Epithelial cell of esophagus (primary cell): ENCODE results near the gene CRIP1.

Experiments used
- DNase-seq: peaks from one replicate; pipeline ENCODE4 v3.0.0; 2010; ENCODE audit warnings: low read depth
- H3K4me3 ChIP-seq: 2 replicates; pipeline ENCODE4 v1.5.1; 2011; ENCODE audit warnings: mild to moderate bottlenecking, low read length, control low read depth
- CTCF ChIP-seq: IDR thresholded peaks from 2 replicates; pipeline ENCODE4 v1.5.1; 2011; ENCODE audit warnings: low read depth, mild to moderate bottlenecking, low read length, control low read depth, inconsistent platforms; ENCODE audit not compliant: insufficient read depth; ENCODE audit errors: missing control alignments

Gene CRIP1

GRCh38 chr14:105453847-105454246, 32.8 kb upstream of the CRIP1 start:
- DNase-seq, result no peak
- H3K4me3 ChIP-seq, result no peak overlapping the region
- no peak for TF ChIP-seq CTCF

- no peak for DNase-seq
- H3K4me3 ChIP-seq, result no peak overlapping the region
- TF ChIP-seq CTCF, result no peak
Measured at GRCh38 chr14:105455086-105455640, 31.5 kb upstream of the CRIP1 start.

DNA sequence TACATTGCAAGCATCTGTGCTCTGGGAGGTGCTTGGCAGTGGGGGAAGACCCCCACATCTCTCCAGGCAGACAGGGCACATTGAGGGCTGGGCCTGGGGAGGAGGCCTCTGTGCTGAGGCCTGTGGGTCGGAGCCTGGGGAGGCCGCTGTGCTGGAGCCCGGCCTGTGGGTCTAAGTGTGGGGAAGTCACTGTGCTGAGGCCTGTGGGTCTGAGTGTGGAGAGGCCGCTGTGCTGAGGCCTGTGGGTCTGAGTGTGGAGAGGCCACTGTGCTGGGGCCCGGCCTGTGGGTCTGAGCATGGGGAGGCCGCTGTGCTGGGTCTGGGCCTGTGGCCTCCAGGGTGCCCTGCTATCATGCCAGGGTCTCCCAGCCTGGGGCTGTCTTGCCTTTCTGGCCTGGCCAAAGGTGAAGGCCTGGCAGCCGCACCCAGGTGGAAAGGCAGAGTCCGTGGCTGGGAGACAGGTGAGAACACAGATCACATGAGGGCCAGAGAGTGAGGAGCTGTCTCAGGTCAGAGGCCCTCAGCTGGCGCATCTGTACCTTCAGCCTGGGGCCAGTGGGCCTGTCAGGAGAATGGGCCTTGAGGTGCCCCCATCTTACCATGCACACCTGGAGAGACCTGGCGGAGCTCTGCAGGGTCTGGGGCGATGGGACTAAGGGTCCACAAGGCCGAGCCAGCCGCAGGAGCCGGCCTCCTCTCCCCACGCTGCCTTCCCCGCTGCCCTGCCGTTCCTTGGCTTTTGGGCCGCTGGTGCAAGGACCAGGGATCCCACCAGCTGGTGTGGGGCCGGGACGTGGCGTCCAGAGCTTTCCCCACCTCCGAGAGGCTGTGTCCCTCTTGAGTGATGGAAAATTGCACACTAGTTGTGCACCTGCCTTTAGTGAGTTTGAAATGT, 30.7 kb upstream of the CRIP1 start:
- H3K4me3 ChIP-seq, result no peak overlapping the region
- DNase-seq, result no peak
- TF ChIP-seq CTCF, result no peak

DNA sequence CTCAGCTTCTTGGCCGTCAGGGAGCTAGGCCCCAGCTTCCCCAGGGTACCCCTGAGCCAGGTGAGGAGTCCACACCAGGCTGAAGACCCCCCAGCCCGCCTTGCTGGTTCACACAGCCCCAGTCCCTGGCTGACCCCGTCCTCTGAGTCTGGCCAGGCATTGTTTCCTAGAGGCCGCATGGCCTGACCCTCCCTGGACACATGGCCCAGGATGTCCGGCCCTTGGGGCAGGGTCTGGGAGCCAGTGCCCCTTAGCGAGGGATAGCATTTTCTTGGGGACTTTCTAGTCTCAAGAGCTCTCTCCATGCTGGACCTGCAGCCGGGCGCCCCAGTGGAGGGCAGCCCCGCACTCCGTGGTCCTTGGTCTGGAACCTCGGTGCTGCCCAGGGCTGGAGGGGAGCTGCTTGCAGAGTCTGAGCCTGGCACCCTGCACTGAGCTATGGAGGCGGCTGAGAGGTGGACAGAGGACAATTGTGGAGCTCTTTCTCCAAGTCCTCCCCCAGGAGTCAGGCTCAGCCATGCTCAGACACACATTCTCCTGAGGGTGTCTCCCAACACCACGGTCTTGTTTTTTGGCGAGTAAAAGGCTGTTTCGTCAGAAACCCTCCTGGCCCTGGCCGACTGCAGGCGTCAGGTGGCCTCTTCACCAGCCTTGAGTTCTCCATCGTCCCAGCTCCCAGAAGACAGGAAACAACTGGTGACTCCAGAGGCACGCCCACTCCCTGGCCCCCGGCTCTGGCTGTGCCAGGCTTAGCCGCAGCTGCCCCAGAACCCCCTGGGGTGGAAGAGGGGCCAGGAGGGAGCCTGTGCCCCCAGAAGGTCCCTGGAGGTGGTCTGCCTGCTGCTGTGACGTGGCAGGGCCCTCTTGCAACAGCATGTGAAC, 29.7 kb upstream of the CRIP1 start:
- H3K4me3 ChIP-seq, result no peak overlapping the region
- no peak for TF ChIP-seq CTCF
- DNase-seq, result no peak

GRCh38 chr14:105458010-105458409, 28.7 kb upstream of the CRIP1 start:
- no peak overlapping the region for H3K4me3 ChIP-seq
- DNase-seq, result no peak
- no peak for TF ChIP-seq CTCF

DNA sequence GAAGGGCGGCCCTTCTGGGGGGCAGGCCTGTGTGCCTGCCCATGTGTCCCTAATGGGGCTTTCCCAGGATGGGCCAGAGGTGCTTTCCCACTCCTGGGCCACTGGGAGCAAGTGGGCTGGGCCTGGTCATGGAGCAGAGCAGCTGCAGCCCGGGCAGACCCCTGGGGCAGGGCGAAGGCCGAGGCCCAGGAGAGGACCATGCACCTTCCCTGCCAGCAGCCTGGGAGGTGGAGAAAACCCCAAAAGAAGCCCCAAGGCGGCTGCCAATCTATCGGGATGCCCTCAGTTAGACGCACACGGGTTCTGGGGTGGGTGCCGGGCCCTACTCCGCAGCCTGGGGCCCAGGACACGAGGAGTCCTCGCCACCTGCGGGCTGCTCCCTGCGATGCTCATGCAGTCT, 28.1 kb upstream of the CRIP1 start:
- TF ChIP-seq CTCF, result no peak
- no peak overlapping the region for H3K4me3 ChIP-seq
- no peak for DNase-seq
